ENCODE results near the gene TCERG1L. TPM values are rescaled to one million over a fixed set of nuclear protein-coding genes. Genes with fewer than 3 reads are reported as not detected.

The TCERG1L gene
- total RNA-seq, 2 donors from 2014 or later, result 4.0 to 4.2 TPM

- Histone ChIP-seq H3K4me1 (no peaks in the 10 kb centered on the region), H3K27ac (no peak overlapping the region), H3K36me3 (replicated peaks in 1 of 2; ENCODE audit: insufficient read depth in 1 of 2, low read depth in 2 of 2) (no peaks in the 10 kb centered on the region), H3K9me3 (no peaks in the 10 kb centered on the region), H3K4me3 (no peak overlapping the region), H3K27me3 (no peaks in the 10 kb centered on the region)
- TF ChIP-seq POLR2A (IDR thresholded peaks at IDR 0.05) (no peak), CTCF (IDR thresholded peaks at IDR 0.05) (no peak)
- DNase-seq (no peak), ATAC-seq (no peak)
- intact Hi-C loops (cut with DNase I), result no loop called here
- 78 to 96% methylated on average over 5 to 6 of the region's 6 CpGs for WGBS, 2 donors
Measured at GRCh38 chr10:131059881-131060280, 251.6 kb downstream of the TCERG1L start.

- DNase-seq, result no peak
Measured at GRCh38 chr10:131058799-131059198, 252.7 kb downstream of the TCERG1L start.

GRCh38 chr10:131056781-131057180, 254.7 kb downstream of the TCERG1L start:
- no peak for ATAC-seq
- intact Hi-C loops (cut with DNase I), result no loop called here
- no peak overlapping the region for H3K27ac ChIP-seq

More at GRCh38 chr10:131058799-131059198, 252.7 kb downstream of the TCERG1L start:
- 80 to 81% methylated on average over 3 of the region's 3 CpGs for WGBS, 2 donors
- intact Hi-C loops (cut with DNase I), result no loop called here
- no peak overlapping the region for H3K27ac ChIP-seq
- no peaks in the 10 kb centered on the region for H3K36me3 ChIP-seq (replicated peaks in 1 of 2; ENCODE audit: insufficient read depth in 1 of 2, low read depth in 2 of 2)
- ATAC-seq, result no peak
- no peaks in the 10 kb centered on the region for H3K27me3 ChIP-seq
- H3K9me3 ChIP-seq, result no peaks in the 10 kb centered on the region
- TF ChIP-seq CTCF (IDR thresholded peaks at IDR 0.05), result no peak
- TF ChIP-seq POLR2A (IDR thresholded peaks at IDR 0.05), result no peak
- no peaks in the 10 kb centered on the region for H3K4me1 ChIP-seq
- H3K4me3 ChIP-seq, result no peak overlapping the region

GRCh38 chr10:131056091-131056579, 255.4 kb downstream of the TCERG1L start:
- H3K36me3 ChIP-seq (replicated peaks in 1 of 2; ENCODE audit: insufficient read depth in 1 of 2, low read depth in 2 of 2), result no peaks in the 10 kb centered on the region
- no peak for ATAC-seq
- DNase-seq, result no peak
- TF ChIP-seq POLR2A (IDR thresholded peaks at IDR 0.05) (no peak), CTCF (IDR thresholded peaks at IDR 0.05) (no peak)
- 50 to 57% methylated on average over 11 to 12 of the region's 12 CpGs for WGBS, 2 donors
- H3K9me3 ChIP-seq, result peaks cover 0 to 7% (median 0%) of the 10 kb centered on the region in 3 donors
- no peak overlapping the region for H3K4me3 ChIP-seq
- no peaks in the 10 kb centered on the region for H3K4me1 ChIP-seq
- no peaks in the 10 kb centered on the region for H3K27me3 ChIP-seq
- H3K27ac ChIP-seq, result no peak overlapping the region
- intact Hi-C loops (cut with DNase I), result no loop called here

More at GRCh38 chr10:131056781-131057180, 254.7 kb downstream of the TCERG1L start:
- no peaks in the 10 kb centered on the region for H3K4me1 ChIP-seq
- H3K4me3 ChIP-seq, result no peak overlapping the region
- no peak for DNase-seq
- peaks cover 0 to 4% (median 0%) of the 10 kb centered on the region in 3 donors for H3K9me3 ChIP-seq
- 73 to 79% methylated on average over 3 to 8 of the region's 8 CpGs for WGBS, 2 donors
- H3K36me3 ChIP-seq (replicated peaks in 1 of 2; ENCODE audit: insufficient read depth in 1 of 2, low read depth in 2 of 2), result no peaks in the 10 kb centered on the region
- H3K27me3 ChIP-seq, result no peaks in the 10 kb centered on the region
- TF ChIP-seq CTCF (IDR thresholded peaks at IDR 0.05) (no peak), POLR2A (IDR thresholded peaks at IDR 0.05) (no peak)

GRCh38 chr10:131055437-131055836, 256.1 kb downstream of the TCERG1L start:
- intact Hi-C loops (cut with DNase I), result no loop called here
- no peaks in the 10 kb centered on the region for H3K36me3 ChIP-seq (replicated peaks in 1 of 2; ENCODE audit: insufficient read depth in 1 of 2, low read depth in 2 of 2)
- no peak overlapping the region for H3K4me3 ChIP-seq
- H3K4me1 ChIP-seq, result no peaks in the 10 kb centered on the region
- H3K27ac ChIP-seq, result no peak overlapping the region
- no peaks in the 10 kb centered on the region for H3K27me3 ChIP-seq
- DNase-seq (no peak), ATAC-seq (no peak)
- peaks cover 0 to 7% (median 0%) of the 10 kb centered on the region in 3 donors for H3K9me3 ChIP-seq
- TF ChIP-seq POLR2A (IDR thresholded peaks at IDR 0.05) (no peak), CTCF (IDR thresholded peaks at IDR 0.05) (no peak)
- WGBS, 2 donors, result 66 to 71% methylated on average over 9 of the region's 9 CpGs

Data from body of pancreas (tissue), 4 donors.